ENCODE measurements around the gene SIM1. TPM values are rescaled to one million over a fixed set of nuclear protein-coding genes. Genes with fewer than 3 reads are reported as not detected.

Gene SIM1
- polyA plus RNA-seq, 4 donors, result 0.38 TPM; not detected in 3

GRCh38 chr6:100456141-100456907 is 8.4 kb downstream of the SIM1 start:
- no peak for FAIRE-seq
- DNase-seq, result peak in 1 of 2 donors; percentile 68
- H3K4me1 ChIP-seq (ENCODE audit: control insufficient read depth in 3 of 3, insufficient read depth in 2 of 3, low read depth in 1 of 3, low read length in 2 of 3), result peaks cover 0 to 7% (median 0%) of the 10 kb centered on the region in 3 donors
- H3K36me3 ChIP-seq (ENCODE audit: control insufficient read depth in 3 of 3, insufficient read depth in 2 of 3, low read depth in 1 of 3, low read length in 3 of 3), result no peaks in the 10 kb centered on the region
- H3K27ac ChIP-seq (ENCODE audit: low read depth in 1 of 3, low read length in 2 of 3), result no peak overlapping the region
- H3K27me3 ChIP-seq (ENCODE audit: control insufficient read depth in 3 of 3, insufficient read depth in 3 of 3, low read length in 3 of 3), result peaks cover 6 to 93% (median 59%) of the 10 kb centered on the region in 3 donors
- H3K4me3 ChIP-seq (ENCODE audit: low read depth in 1 of 3, low read length in 3 of 3), result no peak overlapping the region
- H3K9me3 ChIP-seq (ENCODE audit: control insufficient read depth in 2 of 2, insufficient read depth in 1 of 2, low read depth in 1 of 2, low read length in 1 of 2), result peaks cover 0 to 12% of the 10 kb centered on the region in 2 donors
- 7 to 12% (median 8%) methylated on average over 24 of the region's 24 CpGs for WGBS, 3 donors

GRCh38 chr6:100455230-100456124 is 9.2 kb downstream of the SIM1 start:
- H3K4me3 ChIP-seq (ENCODE audit: low read depth in 1 of 3, low read length in 3 of 3), result peak overlapping the region in 1 of 3 donors; percentile 21
- DNase-seq (peak in 1 of 2 donors; percentile 48), FAIRE-seq (no peak)
- H3K9me3 ChIP-seq (ENCODE audit: control insufficient read depth in 2 of 2, insufficient read depth in 1 of 2, low read depth in 1 of 2, low read length in 1 of 2), result peaks cover 0 to 14% of the 10 kb centered on the region in 2 donors
- peaks cover 0 to 6% (median 0%) of the 10 kb centered on the region in 3 donors for H3K4me1 ChIP-seq (ENCODE audit: control insufficient read depth in 3 of 3, insufficient read depth in 2 of 3, low read depth in 1 of 3, low read length in 2 of 3)
- H3K27ac ChIP-seq (ENCODE audit: low read depth in 1 of 3, low read length in 2 of 3), result no peak overlapping the region
- no peaks in the 10 kb centered on the region for H3K36me3 ChIP-seq (ENCODE audit: control insufficient read depth in 3 of 3, insufficient read depth in 2 of 3, low read depth in 1 of 3, low read length in 3 of 3)
- 4 to 10% (median 6%) methylated on average over 54 of the region's 54 CpGs for WGBS, 3 donors
- H3K27me3 ChIP-seq (ENCODE audit: control insufficient read depth in 3 of 3, insufficient read depth in 3 of 3, low read length in 3 of 3), result peaks cover 6 to 93% (median 59%) of the 10 kb centered on the region in 3 donors

- peaks cover 0 to 6% (median 0%) of the 10 kb centered on the region in 3 donors for H3K4me1 ChIP-seq (ENCODE audit: control insufficient read depth in 3 of 3, insufficient read depth in 2 of 3, low read depth in 1 of 3, low read length in 2 of 3)
- FAIRE-seq (no peak), DNase-seq (peak in 1 of 2 donors; percentile 27)
- peaks cover 0 to 14% of the 10 kb centered on the region in 2 donors for H3K9me3 ChIP-seq (ENCODE audit: control insufficient read depth in 2 of 2, insufficient read depth in 1 of 2, low read depth in 1 of 2, low read length in 1 of 2)
- H3K4me3 ChIP-seq (ENCODE audit: low read depth in 1 of 3, low read length in 3 of 3), result no peak overlapping the region
- 12 to 22% (median 12%) methylated on average over 14 of the region's 14 CpGs for WGBS, 3 donors
- H3K36me3 ChIP-seq (ENCODE audit: control insufficient read depth in 3 of 3, insufficient read depth in 2 of 3, low read depth in 1 of 3, low read length in 3 of 3), result no peaks in the 10 kb centered on the region
- H3K27ac ChIP-seq (ENCODE audit: low read depth in 1 of 3, low read length in 2 of 3), result no peak overlapping the region
- peaks cover 9 to 98% (median 61%) of the 10 kb centered on the region in 3 donors for H3K27me3 ChIP-seq (ENCODE audit: control insufficient read depth in 3 of 3, insufficient read depth in 3 of 3, low read length in 3 of 3)
Measured at GRCh38 chr6:100454551-100455229, 10.0 kb downstream of the SIM1 start.

- DNase-seq (peak in 1 of 2 donors; percentile 20), FAIRE-seq (no peak)
- H3K36me3 ChIP-seq (ENCODE audit: control insufficient read depth in 3 of 3, insufficient read depth in 2 of 3, low read depth in 1 of 3, low read length in 3 of 3), result no peaks in the 10 kb centered on the region
- WGBS, 3 donors, result 8 to 16% (median 14%) methylated on average over 36 of the region's 36 CpGs
- H3K4me1 ChIP-seq (ENCODE audit: control insufficient read depth in 3 of 3, insufficient read depth in 2 of 3, low read depth in 1 of 3, low read length in 2 of 3), result peaks cover 0 to 6% (median 0%) of the 10 kb centered on the region in 3 donors
- H3K27me3 ChIP-seq (ENCODE audit: control insufficient read depth in 3 of 3, insufficient read depth in 3 of 3, low read length in 3 of 3), result peaks cover 9 to 100% (median 68%) of the 10 kb centered on the region in 3 donors
- no peak overlapping the region for H3K27ac ChIP-seq (ENCODE audit: low read depth in 1 of 3, low read length in 2 of 3)
- peaks cover 0 to 14% of the 10 kb centered on the region in 2 donors for H3K9me3 ChIP-seq (ENCODE audit: control insufficient read depth in 2 of 2, insufficient read depth in 1 of 2, low read depth in 1 of 2, low read length in 1 of 2)
- no peak overlapping the region for H3K4me3 ChIP-seq (ENCODE audit: low read depth in 1 of 3, low read length in 3 of 3)
Measured at GRCh38 chr6:100453701-100454521, 10.8 kb downstream of the SIM1 start.

GRCh38 chr6:100452998-100453397 is 11.7 kb downstream of the SIM1 start:
- DNase-seq (no peak), FAIRE-seq (no peak)
- peaks cover 0 to 17% of the 10 kb centered on the region in 2 donors for H3K9me3 ChIP-seq (ENCODE audit: control insufficient read depth in 2 of 2, insufficient read depth in 1 of 2, low read depth in 1 of 2, low read length in 1 of 2)
- no peak overlapping the region for H3K4me3 ChIP-seq (ENCODE audit: low read depth in 1 of 3, low read length in 3 of 3)
- 13 to 24% (median 22%) methylated on average over 3 of the region's 3 CpGs for WGBS, 3 donors
- peaks cover 9 to 100% (median 71%) of the 10 kb centered on the region in 3 donors for H3K27me3 ChIP-seq (ENCODE audit: control insufficient read depth in 3 of 3, insufficient read depth in 3 of 3, low read length in 3 of 3)
- peaks cover 0 to 6% (median 0%) of the 10 kb centered on the region in 3 donors for H3K4me1 ChIP-seq (ENCODE audit: control insufficient read depth in 3 of 3, insufficient read depth in 2 of 3, low read depth in 1 of 3, low read length in 2 of 3)
- H3K27ac ChIP-seq (ENCODE audit: low read depth in 1 of 3, low read length in 2 of 3), result no peak overlapping the region
- no peaks in the 10 kb centered on the region for H3K36me3 ChIP-seq (ENCODE audit: control insufficient read depth in 3 of 3, insufficient read depth in 2 of 3, low read depth in 1 of 3, low read length in 3 of 3)

GRCh38 chr6:100451577-100451976 is 13.1 kb downstream of the SIM1 start:
- DNase-seq, result no peak
- peaks cover 0 to 6% (median 3%) of the 10 kb centered on the region in 3 donors for H3K4me1 ChIP-seq (ENCODE audit: control insufficient read depth in 3 of 3, insufficient read depth in 2 of 3, low read depth in 1 of 3, low read length in 2 of 3)
- no peak overlapping the region for H3K27ac ChIP-seq (ENCODE audit: low read depth in 1 of 3, low read length in 2 of 3)
- H3K36me3 ChIP-seq (ENCODE audit: control insufficient read depth in 3 of 3, insufficient read depth in 2 of 3, low read depth in 1 of 3, low read length in 3 of 3), result no peaks in the 10 kb centered on the region
- 47 to 59% (median 54%) methylated on average over 1 of the region's 1 CpG for WGBS, 3 donors
- peaks cover 11 to 100% (median 70%) of the 10 kb centered on the region in 3 donors for H3K27me3 ChIP-seq (ENCODE audit: control insufficient read depth in 3 of 3, insufficient read depth in 3 of 3, low read length in 3 of 3)
- H3K4me3 ChIP-seq (ENCODE audit: low read depth in 1 of 3, low read length in 3 of 3), result no peak overlapping the region
- FAIRE-seq, result no peak
- peaks cover 0 to 16% of the 10 kb centered on the region in 2 donors for H3K9me3 ChIP-seq (ENCODE audit: control insufficient read depth in 2 of 2, insufficient read depth in 1 of 2, low read depth in 1 of 2, low read length in 1 of 2)

GRCh38 chr6:100449239-100449691 is 15.5 kb downstream of the SIM1 start:
- FAIRE-seq (no peak), DNase-seq (no peak)
- peaks cover 0 to 12% of the 10 kb centered on the region in 2 donors for H3K9me3 ChIP-seq (ENCODE audit: control insufficient read depth in 2 of 2, insufficient read depth in 1 of 2, low read depth in 1 of 2, low read length in 1 of 2)
- WGBS, 3 donors, result 9 to 40% (median 31%) methylated on average over 35 to 38 of the region's 38 CpGs
- H3K36me3 ChIP-seq (ENCODE audit: control insufficient read depth in 3 of 3, insufficient read depth in 2 of 3, low read depth in 1 of 3, low read length in 3 of 3), result no peaks in the 10 kb centered on the region
- H3K27ac ChIP-seq (ENCODE audit: low read depth in 1 of 3, low read length in 2 of 3), result no peak overlapping the region
- peaks cover 0 to 3% (median 0%) of the 10 kb centered on the region in 3 donors for H3K4me1 ChIP-seq (ENCODE audit: control insufficient read depth in 3 of 3, insufficient read depth in 2 of 3, low read depth in 1 of 3, low read length in 2 of 3)
- H3K4me3 ChIP-seq (ENCODE audit: low read depth in 1 of 3, low read length in 3 of 3), result no peak overlapping the region
- H3K27me3 ChIP-seq (ENCODE audit: control insufficient read depth in 3 of 3, insufficient read depth in 3 of 3, low read length in 3 of 3), result peaks cover 5 to 88% (median 61%) of the 10 kb centered on the region in 3 donors
